NB4 (cell line): ENCODE data around the gene JAKMIP2.

Experiments
- POLR2A ChIP-seq: IDR thresholded peaks from 2 replicates; pipeline ENCODE4 v1.6.1; 2011; ENCODE audit warnings: mild to moderate bottlenecking; ENCODE audit not compliant: insufficient read length; ENCODE audit errors: extremely low read depth
- TF ChIP-seq, protein P1 (sequence below): IDR thresholded peaks from one replicate; pipeline ENCODE4 v1.5.1; 2012; ENCODE audit warnings: low read depth, low read length

DNA sequence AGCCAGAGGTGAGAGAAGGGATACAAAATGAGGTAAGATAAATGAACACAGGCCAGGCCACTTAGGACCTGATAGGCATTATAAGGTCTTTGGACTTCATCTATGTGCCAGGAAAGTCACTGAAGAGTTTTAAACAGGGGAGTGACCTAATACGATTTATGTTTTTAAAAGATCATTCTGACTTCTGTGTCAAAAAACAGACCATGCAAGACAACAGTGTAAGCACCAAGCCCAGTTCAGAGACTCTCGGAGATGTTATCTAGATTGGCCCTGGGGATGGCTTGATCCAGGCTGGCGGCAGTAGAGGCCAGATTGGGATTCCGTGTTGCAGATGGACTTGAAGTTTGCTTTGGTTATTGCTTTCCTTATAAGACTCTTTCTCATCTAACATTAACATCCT lies 229.6 kb downstream of the JAKMIP2 start:
- TF ChIP-seq, protein P1, sequence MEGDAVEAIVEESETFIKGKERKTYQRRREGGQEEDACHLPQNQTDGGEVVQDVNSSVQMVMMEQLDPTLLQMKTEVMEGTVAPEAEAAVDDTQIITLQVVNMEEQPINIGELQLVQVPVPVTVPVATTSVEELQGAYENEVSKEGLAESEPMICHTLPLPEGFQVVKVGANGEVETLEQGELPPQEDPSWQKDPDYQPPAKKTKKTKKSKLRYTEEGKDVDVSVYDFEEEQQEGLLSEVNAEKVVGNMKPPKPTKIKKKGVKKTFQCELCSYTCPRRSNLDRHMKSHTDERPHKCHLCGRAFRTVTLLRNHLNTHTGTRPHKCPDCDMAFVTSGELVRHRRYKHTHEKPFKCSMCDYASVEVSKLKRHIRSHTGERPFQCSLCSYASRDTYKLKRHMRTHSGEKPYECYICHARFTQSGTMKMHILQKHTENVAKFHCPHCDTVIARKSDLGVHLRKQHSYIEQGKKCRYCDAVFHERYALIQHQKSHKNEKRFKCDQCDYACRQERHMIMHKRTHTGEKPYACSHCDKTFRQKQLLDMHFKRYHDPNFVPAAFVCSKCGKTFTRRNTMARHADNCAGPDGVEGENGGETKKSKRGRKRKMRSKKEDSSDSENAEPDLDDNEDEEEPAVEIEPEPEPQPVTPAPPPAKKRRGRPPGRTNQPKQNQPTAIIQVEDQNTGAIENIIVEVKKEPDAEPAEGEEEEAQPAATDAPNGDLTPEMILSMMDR = no peak
- no peak for TF ChIP-seq POLR2A
